Endothelial cell of umbilical vein (primary cell): ENCODE results near the gene NCKAP5. TPM values are rescaled to one million over a fixed set of nuclear protein-coding genes. Genes with fewer than 3 reads are reported as not detected.

ENCODE experiments used
- BruUV-seq: library from RNA; stranded (reverse); fragments of 400-500 nt; replicated peaks from 2 replicates; lab custom pipeline; 2021; lab: Mats Ljungman, UMichigan
- CTCF ChIA-PET: fragments of 300-600, 350-600 bp; sonication (Branson Sonifier 250); formaldehyde crosslinking; loops from one replicate; lab custom pipeline; 2021; ENCODE audit warnings: antibody characterized with exemption, inconsistent platforms; lab: Charles Lee
- POLR2A ChIA-PET: fragments of 300-600, 350-600 bp; sonication (Branson Sonifier 250); formaldehyde crosslinking; loops from one replicate; lab custom pipeline; 2021; ENCODE audit warnings: antibody characterized with exemption, inconsistent platforms; lab: Charles Lee
- DNase-seq: peaks from one replicate; pipeline ENCODE4 v3.0.0-alpha.2; 2011; ENCODE audit warnings: low read depth, low spot score
- FAIRE-seq: peaks from 2 replicates; lab custom pipeline; 2011; peaks lifted over from hg19 to GRCh38; lab: Jason Lieb, UNC
- H2AFZ ChIP-seq: 2 replicates; pipeline ENCODE4 v1.6.0; 2012; ENCODE audit warnings: low read depth, low read length, control low read depth, inconsistent platforms
- H3K27ac ChIP-seq: 2 replicates; pipeline ENCODE4 v1.5.1; 2011; ENCODE audit warnings: low read depth, mild to moderate bottlenecking, control low read depth, low read length, moderate library complexity; ENCODE audit not compliant: insufficient read depth
- H3K27me3 ChIP-seq, 2 experiments: 2 replicates each; pipeline versions ENCODE4 v1.6.0 to v1.6.1; 2011; ENCODE audit warnings: low read length in 2 of 2, mixed read lengths in 1 of 2; ENCODE audit not compliant: control insufficient read depth in 2 of 2, insufficient read depth in 2 of 2
- H3K36me3 ChIP-seq, 2 experiments: 2 replicates in 1 of 2; 3 replicates in 1 of 2; pipeline ENCODE4 v1.5.1; 2011; ENCODE audit warnings: low read length in 2 of 2, mild to moderate bottlenecking in 1 of 2, moderate library complexity in 1 of 2; ENCODE audit not compliant: control insufficient read depth in 2 of 2, insufficient read depth in 2 of 2; ENCODE audit errors: extremely low read depth in 1 of 2
- H3K4me1 ChIP-seq: 3 replicates; pipeline ENCODE4 v1.5.1; 2011; ENCODE audit warnings: mild to moderate bottlenecking, low read length; ENCODE audit not compliant: control insufficient read depth, insufficient read depth; ENCODE audit errors: extremely low read depth
- H3K4me2 ChIP-seq: 2 replicates; pipeline ENCODE4 v1.6.1; 2011; ENCODE audit warnings: low read length, control low read depth, mixed read lengths; ENCODE audit not compliant: insufficient read depth
- H3K4me3 ChIP-seq, 3 experiments: fragments of 200-600 bp in 1 of 3; sonication (generic), shearing (Covaris generic) in 1 of 3; replicated peaks in 1 of 3; 2 replicates each; pipeline ENCODE4 v1.5.1; 2011 to 2016; ENCODE audit warnings: control low read depth in 3 of 3, low read length in 3 of 3, mild to moderate bottlenecking in 2 of 3, inconsistent platforms in 1 of 3, low read depth in 1 of 3, moderate library complexity in 1 of 3; ENCODE audit not compliant: insufficient read depth in 1 of 3
- H3K79me2 ChIP-seq: 2 replicates; pipeline ENCODE4 v1.6.0; 2012; ENCODE audit warnings: low read length, inconsistent platforms; ENCODE audit not compliant: control insufficient read depth, insufficient read depth
- H3K9ac ChIP-seq: replicated peaks from 2 replicates; pipeline ENCODE3; 2011; ENCODE audit warnings: low read length, control low read depth; ENCODE audit not compliant: insufficient read depth; ENCODE audit errors: extremely low read depth
- H3K9me1 ChIP-seq: replicated peaks from 3 replicates; pipeline ENCODE4 v1.6.0; 2011; ENCODE audit warnings: mild to moderate bottlenecking, low read length; ENCODE audit not compliant: control insufficient read depth, insufficient read depth; ENCODE audit errors: extremely low read depth
- H3K9me3 ChIP-seq: replicated peaks from 2 replicates; pipeline ENCODE4 v1.5.1; 2012; ENCODE audit warnings: low read length, inconsistent platforms; ENCODE audit not compliant: control insufficient read depth, insufficient read depth
- H4K20me1 ChIP-seq: replicated peaks from 2 replicates; pipeline ENCODE3; 2011; ENCODE audit warnings: mild to moderate bottlenecking, low read length; ENCODE audit not compliant: control insufficient read depth, insufficient read depth; ENCODE audit errors: extremely low read depth
- EZH2 ChIP-seq: IDR thresholded peaks from 2 replicates; pipeline ENCODE4 v1.6.1; 2012; ENCODE audit warnings: borderline replicate concordance, low read depth, mild to moderate bottlenecking, moderate library complexity, low read length, inconsistent platforms; ENCODE audit not compliant: severe bottlenecking
- FOS ChIP-seq: IDR thresholded peaks from 2 replicates; pipeline ENCODE4 v1.6.1; 2011; ENCODE audit warnings: mild to moderate bottlenecking, low read length, moderate library complexity, borderline replicate concordance; ENCODE audit not compliant: insufficient read depth
- GATA2 ChIP-seq: IDR thresholded peaks from 2 replicates; pipeline ENCODE4 v1.7.0; 2011; ENCODE audit warnings: low read depth, mild to moderate bottlenecking, moderate library complexity, mixed read lengths, low read length; ENCODE audit not compliant: insufficient read length, insufficient read depth
- JUN ChIP-seq: IDR thresholded peaks from 2 replicates; pipeline ENCODE4 v1.6.1; 2011; ENCODE audit warnings: borderline replicate concordance, low read depth; ENCODE audit not compliant: insufficient read length, insufficient read depth
- MYC ChIP-seq: IDR thresholded peaks from one replicate; pipeline ENCODE4 v1.6.1; 2011; ENCODE audit warnings: mild to moderate bottlenecking, low read depth, low read length
- POLR2A ChIP-seq: IDR thresholded peaks from 2 replicates; pipeline ENCODE4 v1.6.1; 2012; ENCODE audit warnings: low read depth, mild to moderate bottlenecking, control low read depth, low read length
- POLR2AphosphoS5 ChIP-seq: IDR thresholded peaks from 2 replicates; pipeline ENCODE4 v1.6.1; 2012; ENCODE audit warnings: low read depth, mild to moderate bottlenecking, control low read depth, low read length, moderate library complexity; ENCODE audit not compliant: insufficient read depth
- dilution Hi-C: fragments of 300-500 bp; cut with MboI; formaldehyde crosslinking; loops from one replicate; pipeline ENCODE4 v1.15.0; 2019; ENCODE audit warnings: low sequenced_read_pairs; ENCODE audit not compliant: extremely low pct_ligation_motif_present
- intact Hi-C: fragments of 100-400 bp; cut with micrococcal nuclease; formaldehyde crosslinking; loops from one replicate; pipeline ENCODE4 v1.10.0; 2022
- polyA plus RNA-seq, 4 experiments: library from polyadenylated mRNA; depleted of rRNA in 3 of 4; stranded (reverse) in 3 of 4; unstranded in 1 of 4; fragments of >200 nt; gene quantifications; 2 replicates each; pipeline versions ENCODE4 v1.2.1 to v1.2.3, GENCODE V29; 2011 to 2012; ENCODE audit warnings: missing spikeins in 1 of 4
- total RNA-seq: library from RNA; stranded (reverse); gene quantifications from 2 replicates; pipeline ENCODE4 v1.2.3, GENCODE V29; 2021
- TF ChIP-seq, protein P1 (sequence below), 2 donors: IDR thresholded peaks; 1 replicate in 1 of 2; 2 replicates in 1 of 2; pipeline ENCODE4 v1.5.1; 2011; ENCODE audit warnings: low read length in 2 of 2, mild to moderate bottlenecking in 2 of 2, moderate library complexity in 2 of 2, control low read depth in 1 of 2, inconsistent platforms in 1 of 2, low read depth in 1 of 2; ENCODE audit not compliant: insufficient read depth in 1 of 2; ENCODE audit errors: extremely low read depth in 1 of 2
- TF ChIP-seq, protein P2 (sequence below): IDR thresholded peaks from 2 replicates; pipeline ENCODE4 v1.6.1; 2011; ENCODE audit not compliant: insufficient read depth, insufficient read length

The NCKAP5 gene
- total and polyA plus RNA-seq, 2 donors (not counting 3 experiments of a cell fraction or from before 2014, with no cell fraction given): 0.47 to 3.3 TPM

GRCh38 chr2:133223226-133223625, 345.0 kb downstream of the NCKAP5 start:
- no peak for TF ChIP-seq POLR2A
- TF ChIP-seq POLR2AphosphoS5: no peak
- no peak for TF ChIP-seq JUN
- TF ChIP-seq FOS: no peak
- TF ChIP-seq, protein P1, sequence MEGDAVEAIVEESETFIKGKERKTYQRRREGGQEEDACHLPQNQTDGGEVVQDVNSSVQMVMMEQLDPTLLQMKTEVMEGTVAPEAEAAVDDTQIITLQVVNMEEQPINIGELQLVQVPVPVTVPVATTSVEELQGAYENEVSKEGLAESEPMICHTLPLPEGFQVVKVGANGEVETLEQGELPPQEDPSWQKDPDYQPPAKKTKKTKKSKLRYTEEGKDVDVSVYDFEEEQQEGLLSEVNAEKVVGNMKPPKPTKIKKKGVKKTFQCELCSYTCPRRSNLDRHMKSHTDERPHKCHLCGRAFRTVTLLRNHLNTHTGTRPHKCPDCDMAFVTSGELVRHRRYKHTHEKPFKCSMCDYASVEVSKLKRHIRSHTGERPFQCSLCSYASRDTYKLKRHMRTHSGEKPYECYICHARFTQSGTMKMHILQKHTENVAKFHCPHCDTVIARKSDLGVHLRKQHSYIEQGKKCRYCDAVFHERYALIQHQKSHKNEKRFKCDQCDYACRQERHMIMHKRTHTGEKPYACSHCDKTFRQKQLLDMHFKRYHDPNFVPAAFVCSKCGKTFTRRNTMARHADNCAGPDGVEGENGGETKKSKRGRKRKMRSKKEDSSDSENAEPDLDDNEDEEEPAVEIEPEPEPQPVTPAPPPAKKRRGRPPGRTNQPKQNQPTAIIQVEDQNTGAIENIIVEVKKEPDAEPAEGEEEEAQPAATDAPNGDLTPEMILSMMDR (IDR thresholded peaks at IDR 0.05; ENCODE audit: extremely low read depth in 1 of 2, insufficient read depth in 1 of 2, low read depth in 1 of 2, low read length in 2 of 2): no peak
- TF ChIP-seq EZH2: no peak
- TF ChIP-seq GATA2: no peak
- TF ChIP-seq MYC: no peak
- TF ChIP-seq, protein P2, sequence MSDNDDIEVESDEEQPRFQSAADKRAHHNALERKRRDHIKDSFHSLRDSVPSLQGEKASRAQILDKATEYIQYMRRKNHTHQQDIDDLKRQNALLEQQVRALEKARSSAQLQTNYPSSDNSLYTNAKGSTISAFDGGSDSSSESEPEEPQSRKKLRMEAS: no peak
- no peak overlapping the region for H3K27ac ChIP-seq
- H2AFZ ChIP-seq: no peak overlapping the region
- BruUV-seq: no TSS peak
- no peaks in the 10 kb centered on the region for H3K4me1 ChIP-seq
- dilution Hi-C loops: no loop called here
- ChIA-PET CTCF (no interaction called here), POLR2A (no interaction called here)
- no peaks in the 10 kb centered on the region for H3K9me3 ChIP-seq
- no peaks in the 10 kb centered on the region for H3K79me2 ChIP-seq
- H3K9me1 ChIP-seq: no peaks in the 10 kb centered on the region
- H4K20me1 ChIP-seq: no peaks in the 10 kb centered on the region
- no peak overlapping the region for H3K4me3 ChIP-seq
- intact Hi-C loops: no loop called here
- DNase-seq (no peak), FAIRE-seq (no peak)
- H3K4me2 ChIP-seq: no peak overlapping the region
- no peaks in the 10 kb centered on the region for H3K27me3 ChIP-seq
- H3K36me3 ChIP-seq: no peaks in the 10 kb centered on the region
- H3K9ac ChIP-seq: no peak overlapping the region
